CD4-positive, alpha-beta T cell treated with Interferon gamma for 1 hour (primary cell): ENCODE measurements around the gene KCTD19.
"Not testable (repeated sequence)": the region's sequence is repeated elsewhere in the genome, so short reads cannot be mapped to it uniquely, and the experiment has no call there.

Source experiments
- DNase-seq: peaks from one replicate; pipeline ENCODE4 v3.0.0-alpha.2; 2020

KCTD19 gene

GRCh38 chr16:67326472-67327309 lies at the start of gene KCTD19, which contains the start of gene LRRC36:
KCTD19 (minus strand) TSS chr16:67326741; CDS start chr16:67326707, 34 bp downstream.
LRRC36 (plus strand) TSS chr16:67326815; CDS start chr16:67326863, 48 bp downstream.
- DNase-seq, result peak; percentile 62

- not testable (repeated sequence) for DNase-seq
These were observed 49.5 kb upstream of the KCTD19 start for GRCh38 chr16:67376012-67376411.

DNA sequence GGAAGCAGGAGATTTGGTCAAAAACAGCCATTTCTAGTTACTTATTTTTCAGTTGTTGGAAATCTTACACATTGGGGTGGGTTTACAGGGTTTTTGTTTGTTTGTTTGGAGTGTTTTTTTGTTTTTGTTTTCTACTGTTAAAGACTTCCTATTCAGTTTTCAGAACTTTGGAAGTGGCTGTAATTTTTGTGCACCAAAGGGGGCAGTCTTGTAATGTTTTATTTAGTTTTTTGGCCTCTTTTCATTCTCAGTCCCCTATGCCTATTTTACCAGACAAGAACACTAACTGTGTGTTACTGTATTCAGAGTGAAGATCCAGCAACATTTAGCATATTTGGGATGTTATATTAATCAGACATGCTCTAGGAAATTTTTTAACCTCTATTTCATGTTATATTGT lies 46.1 kb upstream of the KCTD19 start:
- no peak for DNase-seq

DNA sequence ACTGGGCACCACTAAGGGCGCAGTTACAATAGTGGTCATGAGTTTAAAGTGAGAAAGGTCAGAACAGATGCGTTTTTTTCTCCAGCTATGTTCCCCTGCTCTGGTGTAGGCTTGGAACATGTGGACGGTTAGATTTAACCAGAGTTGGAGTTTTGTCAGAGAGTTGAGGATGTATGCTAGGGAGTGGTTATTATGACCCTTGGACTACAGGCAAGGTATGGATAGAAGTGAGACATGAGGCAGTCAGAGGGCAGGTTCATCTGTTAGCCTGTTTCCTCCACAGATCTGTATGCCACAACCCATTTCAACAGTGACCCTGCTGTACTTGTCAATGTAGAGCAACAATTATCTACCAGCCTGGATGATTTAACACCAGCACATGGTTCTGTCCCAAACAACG lies 44.1 kb upstream of the KCTD19 start:
- no peak for DNase-seq

GRCh38 chr16:67364600-67365235 lies 38.2 kb upstream of the KCTD19 start:
- no peak for DNase-seq

DNA sequence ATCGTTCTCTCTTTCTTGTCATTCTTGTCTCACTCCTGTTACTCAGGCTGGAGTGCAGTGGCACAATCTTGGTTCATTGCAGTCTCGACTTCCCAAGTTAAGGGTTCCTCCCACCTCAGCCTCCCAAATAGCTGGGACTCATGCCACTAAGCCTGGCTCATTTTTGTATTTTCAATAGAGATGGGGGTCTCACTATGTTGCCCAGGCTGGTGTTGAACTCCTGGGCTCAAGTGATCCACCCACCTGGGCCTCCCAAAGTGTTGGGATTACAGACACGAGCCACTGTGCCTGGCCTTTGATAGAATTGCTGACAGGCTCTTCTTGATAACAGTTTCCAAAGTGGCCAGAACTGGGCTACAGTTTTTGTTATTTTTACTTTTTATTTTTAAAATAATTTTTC lies 34.5 kb upstream of the KCTD19 start:
- DNase-seq, result no peak

DNA sequence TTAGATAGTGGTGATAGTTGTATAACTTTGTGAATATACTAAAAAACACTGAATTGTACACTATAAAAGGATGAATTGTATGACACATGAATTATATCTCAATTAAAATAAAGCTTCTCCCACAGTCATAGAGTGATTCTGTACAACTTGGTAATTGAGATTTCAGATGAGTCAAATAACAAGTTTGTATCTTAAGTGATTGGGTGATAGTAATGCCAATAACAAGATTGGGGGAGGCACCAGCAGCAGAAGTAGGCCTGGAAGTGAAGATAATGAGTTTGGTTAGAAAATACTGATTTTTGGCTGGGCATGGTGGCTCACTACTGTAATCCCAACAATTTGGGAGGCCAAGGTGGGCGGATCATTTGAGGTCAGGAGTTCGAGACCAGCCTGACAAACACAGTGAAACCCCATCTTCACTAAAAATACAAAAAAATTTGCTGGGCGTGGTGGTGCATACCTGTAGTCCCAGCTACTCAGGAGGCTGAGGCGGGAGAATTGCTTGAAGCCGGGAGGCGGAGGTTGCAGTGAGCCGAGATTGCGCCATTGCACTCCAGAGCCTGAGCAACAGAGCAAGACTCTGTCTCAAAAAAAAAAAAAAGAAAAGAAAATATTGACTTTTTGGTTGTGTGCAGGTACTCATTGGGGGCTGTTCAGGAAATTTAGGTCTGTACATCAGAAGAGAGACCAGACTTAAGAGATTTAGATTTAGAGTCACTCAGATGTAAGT lies 33.2 kb upstream of the KCTD19 start:
- not testable (repeated sequence) for DNase-seq

DNA sequence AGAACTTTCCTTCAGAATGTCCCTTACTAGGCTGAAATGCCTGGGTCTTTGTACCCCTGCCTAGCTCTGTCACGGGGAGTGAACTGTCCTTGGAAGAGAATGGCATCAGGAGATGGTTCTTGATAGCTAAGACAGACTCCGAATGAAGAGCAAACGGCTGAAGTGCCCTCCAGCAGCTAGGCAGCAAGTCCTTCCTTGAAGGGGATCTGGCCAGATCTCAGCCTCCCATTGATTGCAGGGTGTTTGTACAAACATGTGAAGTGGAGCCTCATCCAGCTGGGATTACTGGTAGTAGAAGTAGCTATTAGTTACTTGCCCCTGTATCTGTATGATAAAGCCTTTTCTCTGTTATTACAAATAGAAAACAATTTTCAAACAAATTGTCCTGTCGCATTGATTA lies 31.0 kb upstream of the KCTD19 start:
- DNase-seq, result no peak

DNA sequence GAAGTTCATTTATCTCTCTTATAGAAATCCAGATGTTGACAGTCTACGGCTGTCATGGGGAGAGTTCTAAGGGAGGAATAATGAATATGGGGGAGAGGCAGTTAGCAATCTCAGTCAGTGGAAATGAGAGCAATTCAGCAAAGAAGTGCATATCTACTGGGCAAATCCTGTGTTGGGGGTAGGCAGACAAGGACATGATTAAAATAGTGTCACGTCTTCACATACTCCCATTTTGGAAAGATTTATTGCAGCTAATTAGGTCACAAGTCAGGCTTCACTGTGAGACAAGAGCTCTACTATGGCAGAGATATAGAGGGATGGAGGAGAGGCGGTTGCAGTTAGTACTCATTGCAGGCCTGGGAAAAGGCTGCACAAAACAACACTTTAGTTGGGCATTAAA lies 29.9 kb upstream of the KCTD19 start:
- DNase-seq, result no peak

- DNase-seq, result not testable (repeated sequence)
These were observed 25.9 kb upstream of the KCTD19 start for GRCh38 chr16:67352463-67352862.

GRCh38 chr16:67350324-67350723 lies 23.8 kb upstream of the KCTD19 start:
- no peak for DNase-seq

DNA sequence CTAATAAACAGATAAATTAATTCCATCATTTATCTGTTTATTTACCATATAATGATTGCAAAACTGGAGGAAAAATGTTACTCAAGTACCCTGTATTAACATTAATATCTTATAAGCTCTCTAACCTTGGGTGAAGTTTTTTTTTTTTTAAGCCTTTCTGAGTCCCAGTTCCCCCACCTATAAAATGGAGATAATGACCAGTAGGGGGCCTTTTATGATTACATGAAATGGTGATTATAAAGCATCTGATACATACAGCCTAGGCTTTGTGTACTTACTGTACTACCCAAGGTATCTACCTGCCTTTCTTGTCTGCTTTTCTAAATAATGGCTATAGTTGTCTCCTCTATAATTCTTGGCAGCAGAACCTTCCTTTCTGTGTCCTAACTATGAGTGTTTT lies 22.6 kb upstream of the KCTD19 start:
- DNase-seq, result no peak

GRCh38 chr16:67346341-67346740 lies 19.8 kb upstream of the KCTD19 start:
- DNase-seq, result no peak

GRCh38 chr16:67345401-67345800 lies 18.9 kb upstream of the KCTD19 start:
- no peak for DNase-seq

GRCh38 chr16:67342616-67343015 lies 16.1 kb upstream of the KCTD19 start:
- no peak for DNase-seq

DNA sequence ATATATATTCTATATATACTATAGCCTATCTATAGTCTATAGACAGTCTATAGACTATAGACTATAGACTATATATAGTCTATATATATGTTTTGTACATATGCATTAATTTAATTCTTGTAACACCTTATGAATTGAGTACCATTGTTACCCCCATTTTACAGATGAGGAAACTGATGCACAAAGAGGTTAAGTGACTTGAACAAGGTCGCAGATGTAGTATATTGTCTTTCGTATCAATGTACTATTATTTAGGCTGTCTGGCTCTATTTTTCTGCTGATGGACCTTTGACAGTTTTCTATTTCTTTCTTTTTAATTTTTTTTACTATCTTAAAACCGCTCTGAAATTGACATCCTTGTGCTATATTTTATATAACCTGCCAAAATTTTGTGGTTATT lies 14.7 kb upstream of the KCTD19 start:
- no peak for DNase-seq

- no peak for DNase-seq
These were observed 12.9 kb upstream of the KCTD19 start for GRCh38 chr16:67339453-67339852.

GRCh38 chr16:67336648-67337047 lies 10.1 kb upstream of the KCTD19 start:
- no peak for DNase-seq

DNA sequence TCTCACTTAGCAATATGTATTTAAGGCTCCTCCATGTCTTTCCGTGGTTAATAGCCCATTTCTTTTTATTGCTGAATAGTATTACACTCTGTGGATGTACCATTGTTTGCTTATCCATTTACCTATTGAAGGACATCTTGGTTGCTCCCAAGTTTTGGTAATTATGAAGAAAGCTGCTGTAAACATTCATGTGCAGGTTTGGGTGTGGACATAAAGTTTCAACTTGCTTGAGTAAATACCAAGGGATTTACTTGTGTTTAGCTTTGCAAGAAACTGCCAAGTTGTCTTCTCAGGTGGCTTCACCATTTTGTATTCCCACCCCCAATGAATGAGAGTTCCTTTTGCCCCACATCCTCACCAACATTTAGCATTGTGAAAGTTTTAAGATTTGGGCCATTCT lies 9.6 kb upstream of the KCTD19 start:
- no peak for DNase-seq

- DNase-seq, result no peak
These were observed 6.8 kb upstream of the KCTD19 start for GRCh38 chr16:67333315-67333714.

DNA sequence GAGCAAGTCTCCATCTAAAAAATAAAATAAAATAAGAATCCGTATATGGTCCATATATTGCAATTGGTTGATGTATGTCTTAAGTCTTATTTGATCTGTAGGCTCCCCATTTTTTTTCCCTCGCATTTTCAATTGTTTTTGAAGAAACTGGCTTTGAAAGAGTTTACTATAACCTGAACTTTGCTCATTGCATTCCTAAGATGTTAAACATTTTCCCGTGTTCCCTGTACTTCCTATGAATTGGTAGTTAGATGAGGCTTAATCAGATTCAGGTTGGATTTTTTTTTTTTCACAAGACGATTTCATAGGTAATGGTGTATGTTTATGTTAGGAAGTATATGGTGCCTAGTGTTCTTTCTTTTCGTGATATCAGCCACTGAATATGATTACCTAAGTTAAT lies 3.4 kb upstream of the KCTD19 start:
- no peak for DNase-seq

DNA sequence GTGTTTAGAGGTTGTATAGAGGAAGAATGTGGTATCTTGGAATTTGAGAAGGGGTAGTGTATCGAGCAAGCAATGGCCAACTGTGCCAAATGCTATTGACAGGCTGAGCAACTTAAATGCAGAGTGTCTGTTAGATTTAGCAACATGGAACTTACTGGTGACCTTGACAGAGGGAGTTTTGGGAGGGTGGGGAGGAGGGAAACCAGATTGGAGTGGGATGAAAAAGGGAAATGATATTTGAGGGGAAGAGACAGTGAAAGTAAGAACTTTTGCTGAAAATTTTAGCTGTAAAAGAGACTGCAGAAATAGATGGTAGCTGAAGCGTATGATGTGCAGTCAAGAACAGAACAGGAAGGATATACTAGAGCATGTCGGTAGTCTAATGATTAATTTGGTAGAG lies 1.2 kb upstream of the KCTD19 start:
- DNase-seq, result no peak

DNA sequence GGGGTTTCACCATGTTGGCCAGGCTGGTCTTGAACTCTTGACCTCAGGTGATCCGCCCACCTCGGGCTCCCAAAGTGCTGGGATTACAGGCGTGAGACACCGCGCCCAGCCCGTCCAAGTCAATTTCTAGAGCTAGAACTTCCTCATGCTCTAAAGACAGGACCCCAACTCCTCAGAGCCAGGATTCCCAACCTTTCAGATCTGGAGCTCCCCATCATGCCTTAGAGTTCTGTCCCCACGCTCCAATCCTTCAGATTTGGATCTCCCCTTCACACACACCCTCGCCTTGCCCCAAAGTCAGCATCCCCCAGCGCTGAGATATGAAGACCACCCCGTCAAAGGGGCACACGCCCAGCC lies 448 bp downstream of the KCTD19 start:
- no peak for DNase-seq

GRCh38 chr16:67317853-67318252 lies 8.7 kb downstream of the KCTD19 start:
- no peak for DNase-seq
